GM19395 (cell line): ENCODE measurements around the gene GPR12.
"Not testable (repeated sequence)": the region's sequence is repeated elsewhere in the genome, so short reads cannot be mapped to it uniquely, and the experiment has no call there.

ENCODE experiments used
- ATAC-seq: cut with Tn5 transposase; IDR thresholded peaks from one replicate; pipeline ENCODE4 v1.9.1; 2021; ENCODE audit warnings: mild to moderate bottlenecking, moderate library complexity; ENCODE audit not compliant: unreplicated experiment

The GPR12 gene

DNA sequence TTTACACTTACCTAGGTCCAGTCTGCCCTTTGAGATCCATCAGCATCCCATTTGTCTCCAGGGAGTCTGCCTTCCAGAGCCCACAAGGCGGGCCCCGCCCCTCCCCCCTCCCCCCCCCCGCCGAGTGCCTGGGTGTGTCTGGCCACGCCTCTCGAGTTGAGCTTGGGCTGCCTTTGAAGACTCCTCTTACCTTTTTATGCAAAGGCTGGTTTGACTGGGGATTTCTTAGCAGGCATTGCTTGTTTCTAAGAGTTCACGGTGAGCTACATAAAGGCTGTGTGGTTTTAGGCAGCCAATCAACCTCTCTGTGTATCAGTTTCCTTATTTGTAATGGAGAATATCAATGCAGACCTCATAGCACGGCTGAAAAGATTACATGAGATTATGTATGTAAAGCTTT, 11.3 kb downstream of the GPR12 start:
- ATAC-seq: no peak

- ATAC-seq: no peak
Observed at GRCh38 chr13:26747706-26748105, 12.9 kb downstream of the GPR12 start.

- no peak for ATAC-seq
Observed at GRCh38 chr13:26743971-26744370, 16.6 kb downstream of the GPR12 start.

GRCh38 chr13:26742691-26743358, 17.8 kb downstream of the GPR12 start:
- ATAC-seq: no peak

- no peak for ATAC-seq
Observed at GRCh38 chr13:26735677-26736076, 24.9 kb downstream of the GPR12 start.

DNA sequence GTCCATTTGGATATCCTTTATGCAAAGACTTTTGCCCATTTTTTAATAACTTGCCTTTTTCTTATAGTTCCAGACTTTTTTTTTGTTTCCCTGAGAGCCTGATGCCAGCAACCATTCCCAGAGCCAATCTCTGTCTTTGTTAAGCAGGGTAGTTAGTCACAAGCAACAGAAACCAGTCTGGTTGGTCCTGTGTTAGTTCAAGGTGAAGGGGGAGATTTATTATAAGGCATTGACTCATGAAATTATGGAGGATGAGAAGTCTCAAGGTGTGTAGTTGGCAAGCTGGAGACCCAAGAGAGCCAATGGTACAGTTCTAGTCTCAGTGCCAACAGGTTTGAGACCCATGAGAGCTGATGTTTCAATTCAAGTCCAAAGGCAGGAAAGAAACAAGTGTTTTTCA, 33.0 kb downstream of the GPR12 start:
- ATAC-seq: no peak

DNA sequence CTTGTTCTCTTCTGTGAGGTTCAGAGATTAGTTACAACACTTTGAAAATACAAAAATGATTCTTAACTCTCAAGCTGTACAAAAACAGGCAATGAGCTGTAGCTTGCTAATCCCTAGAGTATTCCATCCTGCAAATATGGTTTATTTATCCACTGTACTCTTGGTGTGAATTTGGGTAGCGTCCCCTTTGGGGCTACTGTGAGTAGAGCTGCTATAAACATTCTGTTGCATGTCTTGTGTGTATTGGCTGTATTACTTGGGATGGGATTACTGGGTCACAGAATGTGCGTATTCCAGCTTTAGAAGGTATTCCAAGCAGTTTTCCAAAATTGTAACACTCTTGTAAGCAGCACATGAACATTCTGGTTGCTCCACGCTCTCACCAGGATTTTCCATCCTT, 33.5 kb downstream of the GPR12 start:
- ATAC-seq: no peak

DNA sequence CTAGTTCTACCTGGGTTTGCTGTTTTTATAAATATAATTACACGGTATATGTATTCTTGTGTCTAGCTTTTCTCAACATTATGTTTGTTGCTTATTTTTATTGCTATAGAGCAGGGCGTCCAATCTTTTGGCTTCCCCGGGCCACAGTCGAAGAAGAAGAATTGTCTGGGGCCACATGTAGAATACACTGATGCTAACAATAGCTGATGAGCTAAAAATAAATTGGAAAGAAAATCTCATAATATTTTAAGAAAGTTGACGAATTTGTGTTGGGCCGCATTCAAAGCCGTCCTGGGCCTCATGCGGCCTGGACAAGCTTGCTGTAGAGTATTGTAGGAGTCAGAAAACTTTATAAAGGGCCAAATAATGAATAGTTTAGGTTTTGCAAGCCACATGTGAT, 33.9 kb downstream of the GPR12 start:
- no peak for ATAC-seq

- not testable (repeated sequence) for ATAC-seq
Observed at GRCh38 chr13:26723620-26724019, 37.0 kb downstream of the GPR12 start.

GRCh38 chr13:26722321-26722720, 38.3 kb downstream of the GPR12 start:
- no peak for ATAC-seq

DNA sequence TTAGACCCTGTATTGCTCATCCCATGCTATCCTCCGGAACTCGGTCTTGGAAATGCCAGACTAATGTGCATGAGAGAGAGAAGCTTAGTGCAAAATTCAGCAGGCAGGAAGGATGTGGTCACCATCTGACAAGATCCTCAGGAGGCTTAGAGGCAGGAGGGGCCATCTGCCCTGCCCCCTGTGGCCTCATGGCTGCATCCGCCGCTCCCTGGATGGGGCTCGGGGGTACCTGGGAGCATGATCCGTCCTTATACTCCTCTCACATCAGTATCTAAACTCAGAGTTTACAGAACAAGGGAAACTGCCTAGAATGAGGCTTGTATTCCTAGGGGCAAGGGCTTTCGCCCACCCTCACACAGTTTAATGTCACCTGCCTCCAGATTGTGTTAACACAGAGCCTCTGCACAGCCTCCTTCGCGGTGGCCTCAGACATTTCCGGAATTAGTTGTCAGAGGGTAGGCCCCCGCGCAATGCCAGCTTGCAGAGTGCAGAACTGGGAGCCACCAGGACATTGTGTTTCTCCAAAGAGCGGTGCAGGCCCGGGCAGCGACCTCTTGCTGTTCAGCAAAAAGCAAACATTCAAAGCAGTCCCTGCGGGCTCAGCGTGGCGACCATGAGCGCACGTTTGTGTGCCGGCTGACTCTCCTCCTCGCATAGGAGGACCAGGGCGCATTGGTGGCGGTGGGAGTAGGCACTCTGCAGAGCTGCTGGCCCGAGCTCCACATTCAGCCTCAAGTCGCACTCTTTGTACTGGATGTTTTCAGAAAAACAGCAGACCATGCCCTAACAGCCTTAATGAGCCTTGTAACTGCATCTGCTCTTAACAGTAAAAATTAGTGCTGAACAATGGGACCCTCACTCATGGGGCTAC, 39.1 kb downstream of the GPR12 start:
- peak; percentile 76 for ATAC-seq

GRCh38 chr13:26719356-26719945, 41.1 kb downstream of the GPR12 start:
- ATAC-seq: no peak

- no peak for ATAC-seq
Observed at GRCh38 chr13:26718872-26719271, 41.7 kb downstream of the GPR12 start.

GRCh38 chr13:26718146-26718545, 42.4 kb downstream of the GPR12 start:
- ATAC-seq: no peak

GRCh38 chr13:26716984-26717383, 43.6 kb downstream of the GPR12 start:
- ATAC-seq: no peak

DNA sequence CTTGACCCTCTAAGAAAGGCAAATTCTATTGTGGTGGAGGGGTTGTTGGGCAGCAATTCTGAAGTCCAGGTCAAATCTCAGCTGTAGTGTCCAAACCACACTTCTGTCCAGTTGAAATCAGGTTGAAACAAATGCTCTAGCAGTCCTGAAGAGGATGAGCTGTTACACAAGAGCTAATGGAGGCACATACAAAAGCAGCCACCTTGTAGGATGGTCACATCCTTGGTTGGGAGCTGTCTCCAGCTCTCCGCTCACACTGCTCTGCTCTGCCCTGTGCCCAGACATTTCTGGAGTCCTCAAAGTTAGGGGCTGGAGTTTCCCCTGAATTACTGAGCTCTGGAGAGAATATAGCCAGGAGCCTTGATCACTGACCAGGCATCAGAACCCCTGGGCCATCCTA, 47.2 kb downstream of the GPR12 start:
- ATAC-seq: no peak

GRCh38 chr13:26711211-26711610, 49.4 kb downstream of the GPR12 start:
- no peak for ATAC-seq

DNA sequence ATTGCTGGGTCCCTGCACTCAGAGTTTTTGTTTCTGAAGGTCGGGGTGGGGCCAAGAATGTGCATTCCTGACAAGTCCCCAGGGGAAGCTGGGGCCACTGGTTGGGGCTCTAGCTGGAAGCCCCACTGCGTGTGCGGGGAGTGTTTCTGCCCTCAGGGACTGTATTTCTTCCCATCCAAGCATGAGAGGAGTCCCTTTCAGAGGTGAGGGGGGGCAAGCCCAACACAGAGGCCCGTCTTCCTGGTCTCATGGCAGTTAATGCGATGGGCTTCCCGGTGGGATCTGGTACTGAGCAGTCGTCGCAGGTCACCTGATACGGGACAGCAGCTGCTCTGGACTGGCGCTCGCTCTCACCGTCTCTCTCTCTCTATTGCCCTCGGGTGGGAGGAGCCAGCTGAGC, 50.4 kb downstream of the GPR12 start:
- no peak for ATAC-seq

- ATAC-seq: no peak
Observed at GRCh38 chr13:26709461-26709860, 51.1 kb downstream of the GPR12 start.

DNA sequence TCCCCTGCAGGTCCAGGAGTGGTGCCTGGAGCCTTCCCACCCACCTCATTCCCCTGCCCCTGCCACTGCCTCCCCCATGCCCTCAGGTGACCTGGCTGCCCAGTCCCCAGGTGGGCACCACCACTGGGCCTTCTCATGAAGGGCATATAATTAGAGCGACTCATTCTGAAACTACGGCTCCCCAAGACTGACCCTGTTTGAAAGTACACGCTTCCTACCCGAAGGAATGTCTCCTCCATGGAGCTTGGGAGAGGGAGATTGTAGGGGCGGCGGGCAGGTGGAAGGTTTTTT, 52.6 kb downstream of the GPR12 start:
- no peak for ATAC-seq

DNA sequence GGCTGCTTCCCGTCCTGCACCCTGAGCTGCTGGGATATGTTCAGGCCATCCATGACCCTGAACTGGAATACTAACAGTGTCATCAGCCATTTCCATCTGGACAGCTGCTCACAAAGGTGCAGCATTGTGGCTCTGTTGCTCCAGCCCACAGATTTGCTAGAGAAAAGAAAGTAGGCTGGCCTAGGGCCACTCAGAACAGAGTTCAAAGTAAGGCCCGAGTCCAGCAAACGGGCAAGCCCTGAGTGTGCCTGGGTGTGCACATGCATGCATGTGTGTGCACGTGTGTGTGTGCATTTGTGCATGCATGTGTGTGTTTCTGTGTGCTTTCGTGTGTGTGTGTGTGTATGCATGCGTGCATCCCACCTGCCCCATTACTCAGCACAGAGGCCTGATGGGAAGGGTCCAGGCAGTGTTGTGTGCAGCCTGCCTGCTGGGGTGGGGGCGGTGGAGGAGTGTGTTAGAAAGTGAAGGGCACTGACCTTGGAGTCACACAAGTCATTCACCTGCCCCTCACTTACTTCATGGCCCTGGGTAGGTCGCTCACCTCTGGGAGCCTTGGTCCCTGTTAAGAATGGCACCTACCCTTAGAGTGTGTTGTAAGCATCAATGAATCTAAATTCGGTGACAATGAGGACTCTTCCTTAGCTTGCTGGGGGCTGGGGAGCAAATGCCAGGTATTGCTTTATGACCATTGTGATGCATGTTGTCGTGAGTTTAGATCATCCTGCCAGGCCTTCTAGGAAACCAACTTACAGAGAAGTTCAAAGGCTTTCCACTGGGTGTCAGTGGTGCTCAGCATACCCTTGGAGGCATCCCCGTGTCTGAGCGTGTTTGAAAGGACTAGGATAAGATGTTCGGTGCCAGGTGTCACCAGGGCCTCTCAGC, 53.2 kb downstream of the GPR12 start:
- ATAC-seq: no peak
